ENCODE data around the gene NCEH1.

The NCEH1 gene

GRCh38 chr3:172643506-172644179, 67.2 kb downstream of the NCEH1 start:
- DNase-seq, result no peak

GRCh38 chr3:172641291-172641690, 69.6 kb downstream of the NCEH1 start:
- DNase-seq, result no peak

GRCh38 chr3:172640751-172641150, 70.1 kb downstream of the NCEH1 start:
- DNase-seq, result no peak

- no peak for DNase-seq
These were observed 75.3 kb downstream of the NCEH1 start for GRCh38 chr3:172635588-172635987.

- no peak for DNase-seq
These were observed 75.9 kb downstream of the NCEH1 start for GRCh38 chr3:172634948-172635347.

- no peak for DNase-seq
These were observed 80.6 kb downstream of the NCEH1 start for GRCh38 chr3:172630316-172630715.

- DNase-seq, result no peak
These were observed 81.4 kb downstream of the NCEH1 start for GRCh38 chr3:172629470-172629869.

GRCh38 chr3:172627057-172627809, 83.6 kb downstream of the NCEH1 start:
- DNase-seq, result no peak

- no peak for DNase-seq
These were observed 84.7 kb downstream of the NCEH1 start for GRCh38 chr3:172626021-172626640.

- no peak for DNase-seq
These were observed 85.5 kb downstream of the NCEH1 start for GRCh38 chr3:172625404-172625803.

- DNase-seq, result no peak
These were observed 85.9 kb downstream of the NCEH1 start for GRCh38 chr3:172624999-172625398.

- peak; percentile 20 for DNase-seq
These were observed 87.8 kb downstream of the NCEH1 start for GRCh38 chr3:172622916-172623700.

GRCh38 chr3:172622156-172622555, 88.7 kb downstream of the NCEH1 start:
- no peak for DNase-seq

GRCh38 chr3:172617976-172618375, 92.9 kb downstream of the NCEH1 start:
- DNase-seq, result no peak

- no peak for DNase-seq
These were observed 93.7 kb downstream of the NCEH1 start for GRCh38 chr3:172617013-172617706.

GRCh38 chr3:172616031-172616461, 94.8 kb downstream of the NCEH1 start:
- no peak for DNase-seq

- DNase-seq, result no peak
These were observed 95.6 kb downstream of the NCEH1 start for GRCh38 chr3:172615296-172615695.

- no peak for DNase-seq
These were observed 96.3 kb downstream of the NCEH1 start for GRCh38 chr3:172614340-172615274.

- DNase-seq, result no peak
These were observed 97.0 kb downstream of the NCEH1 start for GRCh38 chr3:172613845-172614244.

GRCh38 chr3:172612871-172613678, 97.8 kb downstream of the NCEH1 start:
- DNase-seq, result no peak

- DNase-seq, result no peak
These were observed 101.1 kb downstream of the NCEH1 start for GRCh38 chr3:172609750-172610149.

Data from stimulated activated CD4-positive, alpha-beta T cell treated with anti-CD3 and anti-CD28 coated beads, Interleukin-1b, Interleukin-23, amount 100 ng/mL, for 48 hours (primary cell).